GM20431 (cell line): ENCODE results near the gene NRXN3.

ENCODE experiments used
- in situ Hi-C: fragments of 300-500 bp; cut with MseI, MboI; formaldehyde crosslinking; loops from one replicate; pipeline ENCODE4 v1.15.0; 2020; ENCODE audit warnings: low sequenced_read_pairs; ENCODE audit not compliant: unreplicated experiment

NRXN3 gene

DNA sequence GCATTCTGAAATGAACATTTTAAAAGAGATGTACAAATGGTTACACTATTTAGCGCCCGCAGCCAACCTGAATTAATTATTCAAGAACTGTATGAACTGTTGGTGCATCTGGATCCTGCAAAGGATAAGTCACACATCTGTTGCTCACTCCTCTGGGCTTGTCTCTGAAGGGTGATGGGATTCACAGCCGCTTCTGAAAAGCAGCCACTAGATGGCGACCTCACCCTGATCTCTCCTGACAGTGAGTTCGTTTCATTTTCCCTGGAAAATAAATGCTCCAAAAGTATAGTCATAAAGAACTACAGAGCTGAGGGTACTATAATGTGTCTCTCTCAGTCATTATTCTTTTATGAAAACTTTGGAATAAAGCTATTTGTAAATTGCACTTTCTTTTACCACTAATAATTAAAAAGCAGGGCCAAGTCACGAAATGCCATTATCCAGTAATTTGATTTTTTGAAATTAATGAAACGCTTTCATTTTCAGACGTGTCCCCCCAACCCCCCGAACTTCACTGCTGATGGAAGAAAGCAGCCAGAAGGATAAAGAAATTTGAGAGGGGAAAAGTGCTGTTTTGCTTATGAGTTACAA is 789.6 kb downstream of the NRXN3 start:
- in situ Hi-C loops = no loop called here

DNA sequence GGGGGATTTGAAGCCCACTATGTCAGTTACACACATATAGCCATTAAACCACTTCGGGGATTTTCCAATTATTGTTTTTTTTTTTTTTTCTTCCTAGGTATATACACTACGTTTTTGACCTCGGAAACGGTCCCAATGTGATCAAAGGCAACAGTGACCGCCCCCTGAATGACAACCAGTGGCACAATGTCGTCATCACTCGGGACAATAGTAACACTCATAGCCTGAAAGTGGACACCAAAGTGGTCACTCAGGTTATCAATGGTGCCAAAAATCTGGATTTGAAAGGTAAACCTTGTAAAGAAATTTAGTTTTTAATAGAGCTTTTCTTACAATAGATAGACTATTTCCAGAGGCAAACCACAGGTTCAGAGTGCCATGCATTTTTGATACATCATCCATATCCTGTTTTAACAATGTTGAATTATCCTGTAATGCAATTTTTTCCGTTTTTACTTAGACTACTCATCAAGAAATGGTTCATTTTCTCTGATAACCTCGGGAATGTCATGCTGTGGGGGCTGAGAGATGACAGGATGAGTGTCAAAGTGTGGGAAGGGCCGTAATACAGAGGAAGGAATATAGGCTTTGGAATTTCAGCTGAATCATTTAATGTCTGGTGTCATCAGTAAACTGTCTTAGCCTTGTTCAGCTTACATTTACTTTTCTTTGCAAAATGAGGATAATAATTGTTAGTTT is 797.1 kb downstream of the NRXN3 start:
- in situ Hi-C loops = no loop called here

DNA sequence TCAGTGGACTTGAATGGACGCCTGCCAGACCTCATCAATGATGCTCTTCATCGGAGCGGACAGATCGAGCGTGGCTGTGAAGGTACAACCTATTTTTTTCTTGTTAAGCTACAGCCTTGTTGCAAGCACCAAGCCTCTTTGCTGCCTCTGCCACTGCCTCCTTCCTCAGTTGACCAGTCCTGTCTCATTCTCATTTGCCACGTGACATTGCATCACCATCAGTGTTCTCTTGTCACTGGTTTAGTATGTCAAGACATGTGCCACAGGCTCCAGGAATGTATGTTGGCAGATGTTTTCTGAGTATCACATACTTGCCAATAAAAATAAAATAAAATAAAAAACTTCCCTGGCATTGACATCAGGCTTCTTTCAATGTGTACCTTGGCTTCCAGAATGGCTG is 798.1 kb downstream of the NRXN3 start:
- in situ Hi-C loops = no loop called here

DNA sequence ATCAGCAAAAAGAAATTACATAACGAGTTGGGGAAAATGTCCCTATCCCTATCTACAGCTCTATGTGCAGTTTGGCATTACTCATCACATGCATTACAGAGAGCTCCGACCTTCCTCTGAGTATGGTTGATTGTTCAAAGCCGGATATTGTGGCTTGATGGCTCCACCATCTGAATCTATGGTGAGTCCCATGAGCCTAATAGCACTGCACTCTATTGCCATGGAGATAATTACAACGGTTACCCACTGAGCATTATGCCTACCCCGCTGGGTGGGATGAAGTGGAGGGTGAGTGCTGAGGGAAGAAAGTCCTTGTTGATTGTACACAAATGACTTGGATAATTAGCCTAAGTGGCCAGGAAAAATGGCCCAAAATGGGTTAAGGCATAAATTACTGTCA is 800.5 kb downstream of the NRXN3 start:
- in situ Hi-C loops = no loop called here

DNA sequence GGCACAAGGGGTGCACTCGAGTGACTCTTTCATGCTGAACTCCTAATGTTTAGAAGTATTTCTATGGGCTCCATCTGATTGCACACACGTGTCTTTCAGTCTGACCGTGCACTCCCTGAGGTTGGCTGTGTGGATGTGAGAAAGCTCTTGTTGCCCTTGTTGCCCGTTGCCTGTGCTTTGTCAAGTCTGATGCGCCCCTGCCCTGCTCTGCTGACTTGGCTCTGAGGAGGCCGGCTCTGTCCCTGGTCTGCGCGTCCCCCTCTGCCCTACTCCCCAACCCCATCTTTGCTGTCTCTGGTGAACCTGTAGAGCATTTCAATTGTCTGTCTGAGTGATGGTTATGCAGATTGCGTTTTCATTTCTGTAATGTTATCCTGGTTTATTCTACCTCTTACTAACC is 802.3 kb downstream of the NRXN3 start:
- in situ Hi-C loops = no loop called here

DNA sequence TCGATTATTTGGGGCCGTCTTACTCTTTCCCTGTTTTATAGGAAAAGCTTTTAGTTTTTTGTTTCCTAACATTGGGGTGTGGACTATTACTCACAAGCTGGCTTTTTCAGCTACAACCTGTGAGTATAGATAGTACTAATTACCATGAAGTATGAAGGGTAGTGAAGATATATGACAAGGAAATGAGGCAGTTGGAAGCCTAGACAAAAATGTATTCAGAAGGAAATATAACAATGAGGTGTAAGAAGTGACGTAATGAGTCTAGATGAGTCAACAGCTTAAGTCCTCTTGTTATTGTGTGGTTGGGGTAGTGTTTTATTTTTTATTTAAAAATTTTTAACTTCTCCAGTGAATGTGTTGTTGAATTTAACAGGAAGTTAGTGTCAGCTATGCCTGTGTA is 804.5 kb downstream of the NRXN3 start:
- in situ Hi-C loops = no loop called here

DNA sequence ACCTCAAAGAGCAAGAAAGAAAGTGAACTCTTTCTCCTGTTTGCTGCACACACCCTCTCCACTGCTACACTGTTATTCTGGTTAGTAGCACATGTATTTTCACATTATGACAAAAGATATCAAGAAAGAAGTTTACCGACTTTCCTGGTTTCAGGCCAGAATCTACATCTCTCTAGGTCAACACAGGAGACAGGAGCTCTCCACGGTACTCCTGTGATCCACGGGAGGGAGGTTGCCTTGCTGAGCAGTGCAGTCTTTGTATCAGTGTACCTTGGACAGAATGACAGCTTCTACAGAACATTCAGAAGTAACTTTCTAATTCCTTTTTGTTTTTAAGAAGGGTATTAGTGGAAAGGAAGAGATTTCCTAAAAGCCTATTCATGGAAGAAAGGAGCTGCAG is 805.6 kb downstream of the NRXN3 start:
- in situ Hi-C loops = no loop called here

DNA sequence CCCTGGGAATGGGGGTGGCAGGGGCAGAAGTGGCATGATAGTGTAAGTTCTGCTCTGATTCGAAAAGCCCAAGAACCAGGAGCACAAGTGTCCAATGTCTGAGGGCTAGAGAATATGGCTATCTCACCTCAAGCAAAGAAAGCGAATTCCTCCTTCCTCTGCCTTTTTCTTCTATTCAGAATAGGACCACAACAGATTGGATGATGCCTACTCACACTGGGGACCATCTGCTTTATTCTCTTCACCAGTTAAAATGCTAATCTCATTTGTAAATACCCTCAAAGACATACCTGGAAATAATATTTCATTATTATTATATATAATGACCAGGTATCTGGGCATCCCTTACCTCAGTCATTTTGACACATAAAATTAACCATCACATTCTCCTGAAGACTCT is 808.7 kb downstream of the NRXN3 start:
- in situ Hi-C loops = no loop called here

DNA sequence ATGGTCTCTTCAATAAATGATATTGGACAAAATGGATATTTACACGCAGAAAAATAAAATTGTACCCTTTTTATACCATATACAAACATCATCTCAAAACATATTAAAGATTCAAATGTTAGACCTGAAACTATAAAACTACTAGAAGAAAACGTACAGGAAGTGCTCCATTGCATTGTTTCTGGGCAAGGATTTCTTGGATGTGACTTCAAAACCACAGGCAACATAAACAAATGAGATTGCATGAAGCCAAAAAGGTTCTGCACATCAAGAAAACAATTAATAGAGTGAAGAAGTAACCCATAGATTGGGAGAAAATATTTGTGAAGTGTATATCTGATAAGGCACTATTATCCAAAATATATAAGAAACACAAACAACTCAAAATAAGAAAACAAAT is 812.4 kb downstream of the NRXN3 start:
- in situ Hi-C loops = no loop called here

DNA sequence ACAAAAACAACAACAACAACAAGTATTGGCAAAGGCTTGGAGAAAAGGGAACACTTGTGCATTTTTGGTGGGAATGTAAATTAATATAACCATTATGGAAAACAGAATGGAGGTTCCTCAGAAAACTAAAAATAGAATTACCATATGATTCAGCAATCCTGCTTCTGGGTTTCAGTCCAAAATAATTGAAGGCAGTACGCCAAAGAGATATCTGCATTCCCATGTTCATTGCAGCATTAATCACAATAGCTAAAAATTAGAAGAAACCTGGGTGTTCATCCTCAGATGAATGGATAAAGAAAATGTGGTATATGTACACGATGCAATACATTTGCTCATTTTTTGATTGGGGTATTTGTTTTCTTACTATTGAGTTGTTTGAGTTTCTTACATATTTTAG is 813.0 kb downstream of the NRXN3 start:
- in situ Hi-C loops = no loop called here

DNA sequence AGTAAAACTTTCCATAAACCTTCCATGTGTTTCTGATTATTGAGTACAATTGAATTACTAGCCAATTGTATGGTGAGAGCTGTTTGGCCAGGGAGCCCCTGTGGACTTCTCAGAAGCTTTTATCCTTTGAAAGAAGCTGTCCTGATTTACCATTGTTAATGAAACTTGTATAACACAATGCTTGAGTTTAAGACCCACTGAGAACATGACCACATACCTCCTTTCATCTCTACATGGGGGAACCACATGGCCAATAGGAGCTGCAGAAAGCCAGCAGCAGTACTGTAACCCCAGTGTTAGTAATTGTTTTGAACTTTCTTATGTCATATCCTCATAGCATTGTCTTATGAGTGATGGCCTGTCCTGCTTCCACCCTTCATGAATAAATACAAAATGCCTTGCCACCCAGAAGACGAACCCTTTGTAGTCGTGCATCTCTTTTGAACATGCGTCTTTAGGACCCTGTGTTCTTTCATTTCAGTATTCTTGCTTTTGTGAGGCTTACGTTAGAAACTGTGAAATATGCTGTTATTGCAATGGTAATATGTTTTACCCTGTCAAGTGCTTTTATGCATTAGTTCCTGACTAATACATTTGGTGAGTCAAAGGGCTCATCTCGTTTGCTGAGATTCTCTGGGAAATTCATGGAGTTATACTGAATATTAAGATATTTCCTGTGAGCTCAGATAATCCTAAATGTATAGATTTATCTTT is 815.7 kb downstream of the NRXN3 start:
- in situ Hi-C loops = no loop called here

DNA sequence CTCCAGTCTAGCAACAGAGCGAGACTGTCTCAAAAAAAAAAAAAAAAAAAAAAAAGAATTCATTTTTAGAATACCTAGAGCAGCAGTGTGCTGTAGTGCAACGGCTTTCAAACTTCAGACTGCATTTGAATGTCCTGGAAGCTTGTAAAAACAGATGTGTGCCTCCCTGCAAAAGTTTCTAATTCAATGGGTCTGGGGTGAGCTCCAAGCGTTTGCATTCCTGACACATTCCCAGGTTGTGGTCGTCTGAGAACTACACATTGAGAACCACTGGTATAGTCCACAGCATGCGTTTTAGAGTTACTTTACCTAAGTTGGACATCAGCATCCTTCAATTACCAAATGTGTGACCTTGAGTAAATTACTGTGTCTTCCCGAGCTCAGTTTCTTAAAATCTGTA is 816.8 kb downstream of the NRXN3 start:
- in situ Hi-C loops = no loop called here

DNA sequence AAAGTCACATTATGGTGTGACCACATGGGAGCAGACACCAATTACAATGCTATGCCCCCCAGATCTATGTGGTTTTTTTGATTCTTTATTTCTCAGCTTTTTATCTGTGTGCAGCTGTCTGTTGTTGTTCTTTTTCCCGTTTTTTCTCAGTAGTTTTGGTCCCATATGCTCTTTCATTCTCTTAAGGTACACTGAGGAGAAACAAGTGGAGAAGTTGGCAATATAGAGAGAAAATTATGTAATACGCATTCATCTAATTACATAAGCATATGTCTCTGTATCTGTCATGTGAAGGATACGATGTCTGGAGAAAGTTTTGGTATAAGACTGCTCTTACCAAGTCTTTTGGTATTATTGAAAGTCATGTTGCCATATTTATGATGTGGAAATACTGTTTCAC is 819.0 kb downstream of the NRXN3 start:
- in situ Hi-C loops = no loop called here

DNA sequence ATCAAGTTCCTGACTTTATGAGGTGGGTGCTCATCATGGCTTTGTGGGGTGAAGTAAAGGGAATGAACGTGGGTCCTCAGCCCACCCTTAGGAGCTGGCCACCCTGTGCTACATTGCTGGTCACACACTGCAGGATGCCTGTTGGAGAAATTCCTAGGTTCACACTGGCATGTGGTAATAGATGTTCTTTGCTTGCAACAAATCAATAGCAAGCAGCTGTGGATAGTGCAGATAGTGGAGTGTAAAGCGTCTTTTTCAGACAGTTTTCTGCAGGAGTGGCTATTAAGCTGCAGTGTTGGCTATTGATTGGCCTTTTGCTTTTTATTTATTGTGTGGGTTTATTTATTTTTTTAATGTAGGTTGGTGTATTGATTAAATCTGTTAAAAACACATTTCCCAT is 822.7 kb downstream of the NRXN3 start:
- in situ Hi-C loops = no loop called here

DNA sequence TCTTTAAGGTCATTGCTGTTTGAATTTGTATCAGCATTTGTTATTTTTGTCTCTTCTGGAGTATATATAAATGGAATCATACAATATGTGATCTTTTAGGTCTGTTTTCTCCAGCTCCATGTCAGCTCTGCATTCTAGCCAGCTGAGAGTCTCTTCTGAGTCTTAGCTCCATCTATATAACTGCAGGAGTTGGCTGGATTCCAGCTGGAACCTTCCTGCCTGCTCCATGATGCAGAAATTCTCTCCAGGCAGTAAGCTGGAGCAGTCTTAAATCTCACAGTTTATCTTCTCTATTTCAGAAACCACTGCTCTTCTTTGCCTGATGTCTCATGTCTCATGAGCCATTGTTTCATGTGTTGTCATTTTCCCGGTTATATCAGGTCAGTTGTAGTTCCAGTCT is 827.6 kb downstream of the NRXN3 start:
- in situ Hi-C loops = no loop called here

DNA sequence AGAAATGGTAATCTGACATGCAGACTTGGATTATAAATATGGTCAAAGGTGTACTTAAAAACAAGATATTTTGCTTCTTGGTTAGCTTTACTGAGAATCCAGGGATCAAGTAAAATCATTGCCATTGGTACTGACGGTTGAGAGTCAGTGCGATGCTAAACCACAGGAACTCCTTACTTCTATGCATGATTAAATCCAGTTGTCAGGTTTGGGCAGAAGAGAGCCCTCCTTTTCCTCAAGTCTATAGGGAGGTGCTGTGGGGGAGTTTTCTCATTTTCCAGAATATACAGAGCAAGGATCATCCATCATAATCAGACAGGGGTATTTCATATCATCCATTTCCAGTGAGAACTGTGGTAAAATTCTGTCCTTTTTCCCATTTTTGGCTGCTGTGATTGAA is 839.1 kb downstream of the NRXN3 start:
- in situ Hi-C loops = no loop called here

DNA sequence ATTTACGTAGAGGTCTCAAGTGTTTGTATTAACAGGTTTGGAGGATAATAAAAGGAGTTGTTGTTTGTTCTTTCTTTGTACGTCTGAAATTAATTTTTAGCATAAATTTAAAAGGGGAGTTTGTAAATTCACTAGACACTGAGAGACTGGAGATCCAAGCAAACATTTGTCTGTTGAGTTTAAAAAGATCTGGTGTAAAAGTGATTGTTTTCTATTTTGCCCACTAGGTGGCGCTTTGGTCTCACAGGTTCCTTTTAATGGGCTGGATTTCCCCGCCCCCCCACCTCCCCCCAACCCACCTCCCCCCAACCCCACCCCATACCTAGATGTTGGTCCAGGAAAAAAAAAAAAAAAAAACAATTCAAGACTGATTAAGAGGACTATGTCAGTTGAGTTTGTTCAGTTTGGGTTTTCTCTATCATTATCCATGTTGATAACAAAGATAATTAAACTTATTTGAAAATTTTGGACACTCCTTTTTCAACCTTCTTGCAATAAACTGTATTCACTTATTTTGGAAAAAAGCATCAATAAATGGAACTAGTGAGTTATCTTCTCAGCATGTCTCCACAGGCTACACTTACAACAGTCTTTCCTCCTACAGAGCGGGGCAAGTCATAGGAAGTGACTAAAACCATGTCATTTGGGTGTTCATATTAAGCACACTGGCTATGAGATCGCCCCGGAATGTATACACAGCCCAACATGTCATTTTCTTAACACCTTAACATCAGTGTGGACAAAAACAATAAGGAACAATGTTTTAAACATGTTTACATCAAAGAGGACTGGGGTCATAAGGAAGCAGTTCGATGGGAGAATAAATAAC is 841.1 kb downstream of the NRXN3 start:
- in situ Hi-C loops = no loop called here

DNA sequence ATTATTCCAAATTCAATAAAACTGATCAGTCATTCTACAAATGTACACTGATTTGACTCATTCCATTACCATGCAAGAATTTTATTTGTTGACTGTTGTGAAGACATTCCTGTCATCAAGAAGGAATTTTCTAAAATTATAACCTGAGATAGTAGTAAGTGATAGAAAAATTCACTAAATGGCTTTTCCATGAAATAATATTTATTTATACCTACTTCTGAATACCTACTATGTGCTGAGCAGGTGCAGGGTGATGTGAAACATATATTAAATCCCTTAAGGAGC is 841.7 kb downstream of the NRXN3 start:
- in situ Hi-C loops = no loop called here

DNA sequence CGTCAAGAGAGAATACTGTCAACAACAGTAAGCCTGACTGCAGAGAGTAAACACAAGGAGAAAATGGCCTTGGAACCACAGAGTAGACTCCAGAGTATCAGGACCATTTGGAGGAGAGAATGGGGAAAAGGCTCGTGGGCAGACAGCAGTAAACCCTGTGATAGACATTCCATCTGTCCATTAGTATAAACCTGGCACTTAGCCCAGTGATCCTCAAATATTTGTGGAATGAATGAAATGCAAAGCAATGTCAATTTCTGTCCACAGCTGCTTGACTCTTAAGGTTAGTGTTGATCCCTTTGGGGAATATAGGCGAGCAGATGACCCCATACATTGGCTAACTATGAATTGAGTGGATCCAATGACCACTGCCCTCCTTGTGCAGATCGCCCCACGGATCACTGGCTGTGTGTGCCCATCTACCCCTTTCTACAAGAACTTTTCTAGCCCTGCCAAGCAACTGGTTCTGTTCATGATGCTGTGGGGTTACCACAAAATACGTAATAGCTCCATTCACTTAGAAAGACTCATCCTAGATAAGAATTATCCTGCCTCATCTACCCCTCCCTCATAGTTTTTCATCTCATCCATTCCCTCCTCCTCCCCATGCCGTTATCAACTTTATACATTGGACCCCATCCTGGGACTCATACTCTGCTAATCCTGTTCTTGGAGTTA is 846.8 kb downstream of the NRXN3 start:
- in situ Hi-C loops = no loop called here

DNA sequence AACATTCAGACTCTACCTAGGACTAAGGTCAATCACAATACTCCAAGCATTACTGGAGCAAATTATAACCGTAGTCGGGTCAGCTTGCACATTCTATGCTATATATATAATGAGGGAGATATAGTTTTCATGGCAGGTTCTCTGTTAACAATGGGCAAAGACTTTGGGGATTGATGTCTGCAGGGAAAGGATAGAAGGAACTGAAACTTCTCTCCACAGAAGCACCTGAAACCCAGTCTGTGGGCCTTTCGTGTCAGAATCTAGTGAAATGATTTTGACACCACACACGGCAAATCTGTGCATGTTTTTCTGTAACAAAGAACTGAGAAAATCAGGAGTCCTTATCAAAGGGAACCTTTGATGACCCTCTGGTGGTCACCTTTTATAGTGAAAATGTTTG is 847.4 kb downstream of the NRXN3 start:
- in situ Hi-C loops = no loop called here

DNA sequence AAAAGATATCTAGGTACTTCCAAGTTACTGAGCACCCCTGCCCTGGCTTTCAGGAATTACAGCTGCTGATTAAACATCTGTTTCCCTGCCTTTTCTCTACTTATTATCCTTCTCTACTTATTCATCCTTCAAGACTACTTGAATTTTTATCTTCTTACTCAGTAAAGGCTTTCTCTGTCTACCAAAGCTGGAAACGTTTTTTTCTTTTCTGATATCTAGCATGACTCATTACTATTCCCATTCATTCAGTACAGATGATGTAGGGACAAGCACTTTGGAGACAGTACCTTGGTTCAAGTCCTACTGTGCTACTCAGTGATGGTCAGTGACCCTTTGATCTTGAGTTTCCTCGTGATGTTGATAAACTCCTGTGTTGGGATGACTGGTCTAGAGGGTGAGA is 848.7 kb downstream of the NRXN3 start:
- in situ Hi-C loops = no loop called here
